ENCODE results near the gene KAT7.

The KAT7 gene

GRCh38 chr17:49814781-49815529 lies 26.5 kb downstream of the KAT7 start:
- H3K36me3 ChIP-seq (ENCODE audit: control insufficient read depth in 2 of 2, insufficient read depth in 2 of 2, low read length in 2 of 2): peaks cover 31 to 33% of the 10 kb centered on the region in 2 donors
- no peak overlapping the region for H3K9ac ChIP-seq (ENCODE audit: low read length in 2 of 2)

GRCh38 chr17:49815761-49816281 lies 27.3 kb downstream of the KAT7 start:
- Histone ChIP-seq H3K27ac (ENCODE audit: low read length) (peak overlapping the region; percentile 25), H3K36me3 (ENCODE audit: control insufficient read depth in 2 of 2, insufficient read depth in 2 of 2, low read length in 2 of 2) (peaks cover 29 to 33% of the 10 kb centered on the region in 2 donors), H3K4me3 (ENCODE audit: low read length in 2 of 2) (no peak overlapping the region), H3K9ac (ENCODE audit: low read length in 2 of 2) (no peak overlapping the region), H3K9me3 (ENCODE audit: control insufficient read depth in 2 of 2, low read length in 2 of 2) (no peaks in the 10 kb centered on the region), H3K27me3 (ENCODE audit: control insufficient read depth in 1 of 2, insufficient read depth in 2 of 2, low read length in 2 of 2) (no peaks in the 10 kb centered on the region), H3K4me1 (ENCODE audit: control insufficient read depth, insufficient read depth, low read length) (peaks cover 8% of the 10 kb centered on the region)

More at GRCh38 chr17:49814781-49815529, 26.5 kb downstream of the KAT7 start:
- Histone ChIP-seq H3K27me3 (ENCODE audit: control insufficient read depth in 1 of 2, insufficient read depth in 2 of 2, low read length in 2 of 2) (no peaks in the 10 kb centered on the region), H3K27ac (ENCODE audit: low read length) (peak overlapping the region; percentile 25), H3K9me3 (ENCODE audit: control insufficient read depth in 2 of 2, low read length in 2 of 2) (no peaks in the 10 kb centered on the region), H3K4me3 (ENCODE audit: low read length in 2 of 2) (no peak overlapping the region), H3K4me1 (ENCODE audit: control insufficient read depth, insufficient read depth, low read length) (peaks cover 8% of the 10 kb centered on the region)

- Histone ChIP-seq H3K9me3 (ENCODE audit: control insufficient read depth in 2 of 2, low read length in 2 of 2) (no peaks in the 10 kb centered on the region), H3K27ac (ENCODE audit: low read length) (no peak overlapping the region), H3K4me3 (ENCODE audit: low read length in 2 of 2) (no peak overlapping the region), H3K27me3 (ENCODE audit: control insufficient read depth in 1 of 2, insufficient read depth in 2 of 2, low read length in 2 of 2) (no peaks in the 10 kb centered on the region), H3K4me1 (ENCODE audit: control insufficient read depth, insufficient read depth, low read length) (peaks cover 8% of the 10 kb centered on the region), H3K9ac (ENCODE audit: low read length in 2 of 2) (no peak overlapping the region), H3K36me3 (ENCODE audit: control insufficient read depth in 2 of 2, insufficient read depth in 2 of 2, low read length in 2 of 2) (peaks cover 41 to 43% of the 10 kb centered on the region in 2 donors)
Observed at GRCh38 chr17:49817993-49818392, 29.5 kb downstream of the KAT7 start.

- no peaks in the 10 kb centered on the region for H3K9me3 ChIP-seq (ENCODE audit: control insufficient read depth in 2 of 2, low read length in 2 of 2)
- peaks cover 46 to 52% of the 10 kb centered on the region in 2 donors for H3K36me3 ChIP-seq (ENCODE audit: control insufficient read depth in 2 of 2, insufficient read depth in 2 of 2, low read length in 2 of 2)
- no peak overlapping the region for H3K27ac ChIP-seq (ENCODE audit: low read length)
- H3K27me3 ChIP-seq (ENCODE audit: control insufficient read depth in 1 of 2, insufficient read depth in 2 of 2, low read length in 2 of 2): no peaks in the 10 kb centered on the region
- H3K9ac ChIP-seq (ENCODE audit: low read length in 2 of 2): no peak overlapping the region
- H3K4me1 ChIP-seq (ENCODE audit: control insufficient read depth, insufficient read depth, low read length): peaks cover 6% of the 10 kb centered on the region
- no peak overlapping the region for H3K4me3 ChIP-seq (ENCODE audit: low read length in 2 of 2)
Observed at GRCh38 chr17:49819138-49819537, 30.7 kb downstream of the KAT7 start.

GRCh38 chr17:49819651-49820050 lies 31.2 kb downstream of the KAT7 start:
- Histone ChIP-seq H3K36me3 (ENCODE audit: control insufficient read depth in 2 of 2, insufficient read depth in 2 of 2, low read length in 2 of 2) (peaks cover 47 to 52% of the 10 kb centered on the region in 2 donors), H3K4me1 (ENCODE audit: control insufficient read depth, insufficient read depth, low read length) (peaks cover 6% of the 10 kb centered on the region), H3K27ac (ENCODE audit: low read length) (no peak overlapping the region)

GRCh38 chr17:49820773-49821172 lies 32.3 kb downstream of the KAT7 start:
- Histone ChIP-seq H3K4me1 (ENCODE audit: control insufficient read depth, insufficient read depth, low read length) (peaks cover 6% of the 10 kb centered on the region), H3K27me3 (ENCODE audit: control insufficient read depth in 1 of 2, insufficient read depth in 2 of 2, low read length in 2 of 2) (no peaks in the 10 kb centered on the region), H3K4me3 (ENCODE audit: low read length in 2 of 2) (no peak overlapping the region), H3K9me3 (ENCODE audit: control insufficient read depth in 2 of 2, low read length in 2 of 2) (no peaks in the 10 kb centered on the region), H3K9ac (ENCODE audit: low read length in 2 of 2) (no peak overlapping the region), H3K27ac (ENCODE audit: low read length) (no peak overlapping the region), H3K36me3 (ENCODE audit: control insufficient read depth in 2 of 2, insufficient read depth in 2 of 2, low read length in 2 of 2) (peaks cover 47 to 55% of the 10 kb centered on the region in 2 donors)

More at GRCh38 chr17:49819651-49820050, 31.2 kb downstream of the KAT7 start:
- no peaks in the 10 kb centered on the region for H3K27me3 ChIP-seq (ENCODE audit: control insufficient read depth in 1 of 2, insufficient read depth in 2 of 2, low read length in 2 of 2)
- H3K9ac ChIP-seq (ENCODE audit: low read length in 2 of 2): no peak overlapping the region
- H3K4me3 ChIP-seq (ENCODE audit: low read length in 2 of 2): no peak overlapping the region
- no peaks in the 10 kb centered on the region for H3K9me3 ChIP-seq (ENCODE audit: control insufficient read depth in 2 of 2, low read length in 2 of 2)

- Histone ChIP-seq H3K27ac (ENCODE audit: low read length) (no peak overlapping the region), H3K4me3 (ENCODE audit: low read length in 2 of 2) (no peak overlapping the region), H3K9ac (ENCODE audit: low read length in 2 of 2) (no peak overlapping the region), H3K27me3 (ENCODE audit: control insufficient read depth in 1 of 2, insufficient read depth in 2 of 2, low read length in 2 of 2) (no peaks in the 10 kb centered on the region), H3K9me3 (ENCODE audit: control insufficient read depth in 2 of 2, low read length in 2 of 2) (no peaks in the 10 kb centered on the region), H3K4me1 (ENCODE audit: control insufficient read depth, insufficient read depth, low read length) (peaks cover 5% of the 10 kb centered on the region), H3K36me3 (ENCODE audit: control insufficient read depth in 2 of 2, insufficient read depth in 2 of 2, low read length in 2 of 2) (peaks cover 48 to 60% of the 10 kb centered on the region in 2 donors)
Observed at GRCh38 chr17:49821466-49821865, 33.0 kb downstream of the KAT7 start.

- Histone ChIP-seq H3K36me3 (ENCODE audit: control insufficient read depth in 2 of 2, insufficient read depth in 2 of 2, low read length in 2 of 2) (peaks cover 52 to 63% of the 10 kb centered on the region in 2 donors), H3K4me1 (ENCODE audit: control insufficient read depth, insufficient read depth, low read length) (peaks cover under 1% of the 10 kb centered on the region), H3K27ac (ENCODE audit: low read length) (no peak overlapping the region)
Observed at GRCh38 chr17:49821916-49822315, 33.4 kb downstream of the KAT7 start.

GRCh38 chr17:49822829-49823228 lies 34.3 kb downstream of the KAT7 start:
- H3K27ac ChIP-seq (ENCODE audit: low read length): no peak overlapping the region
- H3K9me3 ChIP-seq (ENCODE audit: control insufficient read depth in 2 of 2, low read length in 2 of 2): no peaks in the 10 kb centered on the region
- H3K36me3 ChIP-seq (ENCODE audit: control insufficient read depth in 2 of 2, insufficient read depth in 2 of 2, low read length in 2 of 2): peaks cover 53 to 61% of the 10 kb centered on the region in 2 donors

More at GRCh38 chr17:49821916-49822315, 33.4 kb downstream of the KAT7 start:
- Histone ChIP-seq H3K9me3 (ENCODE audit: control insufficient read depth in 2 of 2, low read length in 2 of 2) (no peaks in the 10 kb centered on the region), H3K27me3 (ENCODE audit: control insufficient read depth in 1 of 2, insufficient read depth in 2 of 2, low read length in 2 of 2) (no peaks in the 10 kb centered on the region), H3K4me3 (ENCODE audit: low read length in 2 of 2) (no peak overlapping the region), H3K9ac (ENCODE audit: low read length in 2 of 2) (no peak overlapping the region)

GRCh38 chr17:49823614-49824013 lies 35.1 kb downstream of the KAT7 start:
- no peaks in the 10 kb centered on the region for H3K9me3 ChIP-seq (ENCODE audit: control insufficient read depth in 2 of 2, low read length in 2 of 2)
- no peaks in the 10 kb centered on the region for H3K4me1 ChIP-seq (ENCODE audit: control insufficient read depth, insufficient read depth, low read length)
- H3K36me3 ChIP-seq (ENCODE audit: control insufficient read depth in 2 of 2, insufficient read depth in 2 of 2, low read length in 2 of 2): peaks cover 51 to 54% of the 10 kb centered on the region in 2 donors
- H3K27me3 ChIP-seq (ENCODE audit: control insufficient read depth in 1 of 2, insufficient read depth in 2 of 2, low read length in 2 of 2): no peaks in the 10 kb centered on the region
- H3K9ac ChIP-seq (ENCODE audit: low read length in 2 of 2): no peak overlapping the region
- no peak overlapping the region for H3K4me3 ChIP-seq (ENCODE audit: low read length in 2 of 2)
- H3K27ac ChIP-seq (ENCODE audit: low read length): no peak overlapping the region

More at GRCh38 chr17:49822829-49823228, 34.3 kb downstream of the KAT7 start:
- Histone ChIP-seq H3K9ac (ENCODE audit: low read length in 2 of 2) (no peak overlapping the region), H3K27me3 (ENCODE audit: control insufficient read depth in 1 of 2, insufficient read depth in 2 of 2, low read length in 2 of 2) (no peaks in the 10 kb centered on the region), H3K4me1 (ENCODE audit: control insufficient read depth, insufficient read depth, low read length) (no peaks in the 10 kb centered on the region), H3K4me3 (ENCODE audit: low read length in 2 of 2) (no peak overlapping the region)

GRCh38 chr17:49825645-49826044 lies 37.2 kb downstream of the KAT7 start:
- H3K9me3 ChIP-seq (ENCODE audit: control insufficient read depth in 2 of 2, low read length in 2 of 2): no peaks in the 10 kb centered on the region
- no peak overlapping the region for H3K27ac ChIP-seq (ENCODE audit: low read length)
- no peak overlapping the region for H3K4me3 ChIP-seq (ENCODE audit: low read length in 2 of 2)
- H3K4me1 ChIP-seq (ENCODE audit: control insufficient read depth, insufficient read depth, low read length): no peaks in the 10 kb centered on the region
- H3K36me3 ChIP-seq (ENCODE audit: control insufficient read depth in 2 of 2, insufficient read depth in 2 of 2, low read length in 2 of 2): peaks cover 53 to 59% of the 10 kb centered on the region in 2 donors
- no peak overlapping the region for H3K9ac ChIP-seq (ENCODE audit: low read length in 2 of 2)
- H3K27me3 ChIP-seq (ENCODE audit: control insufficient read depth in 1 of 2, insufficient read depth in 2 of 2, low read length in 2 of 2): no peaks in the 10 kb centered on the region
